ENCODE results near the gene PUS10. TPM values are rescaled to one million over a fixed set of nuclear protein-coding genes. Genes with fewer than 3 reads are reported as not detected.

Gene PUS10
- polyA plus RNA-seq, 3 donors = 2.0 to 3.0 (median 2.8) TPM

DNA sequence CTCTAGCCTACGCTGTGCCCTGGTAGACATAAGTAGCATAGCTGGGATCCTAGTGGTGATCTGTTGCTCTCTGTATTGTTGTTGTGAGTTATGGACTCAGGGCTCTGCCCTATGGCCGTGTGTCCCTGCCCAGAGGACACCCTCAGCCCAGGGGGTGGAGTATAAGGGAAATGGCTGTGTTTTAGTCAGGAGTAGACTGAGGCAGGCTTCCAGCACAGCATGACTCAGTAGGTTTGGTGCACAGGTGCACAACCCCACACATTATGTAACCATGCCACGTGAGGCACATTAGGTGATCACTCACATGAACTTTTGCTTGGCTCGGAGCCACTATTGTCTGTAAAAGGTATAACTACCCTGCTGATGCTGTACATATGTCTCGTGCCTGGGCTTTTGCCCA, 60.4 kb downstream of the PUS10 start:
- Histone ChIP-seq H3K9me3 (replicated peaks in 1 of 2; ENCODE audit: control insufficient read depth in 1 of 2, insufficient read depth in 1 of 2, low read length in 2 of 2) (no peaks in the 10 kb centered on the region), H3K27me3 (ENCODE audit: control insufficient read depth in 2 of 2, insufficient read depth in 2 of 2, low read length in 2 of 2) (no peaks in the 10 kb centered on the region), H3K4me1 (ENCODE audit: control insufficient read depth in 1 of 2, insufficient read depth in 2 of 2, low read length in 2 of 2) (peaks cover 7 to 10% of the 10 kb centered on the region in 2 donors), H3K4me3 (replicated peaks in 1 of 3; ENCODE audit: low read depth in 2 of 3, low read length in 3 of 3) (no peak overlapping the region), H3K36me3 (replicated peaks in 1 of 2; ENCODE audit: control insufficient read depth in 1 of 2, insufficient read depth in 2 of 2, low read length in 2 of 2) (peaks cover 0 to 20% of the 10 kb centered on the region in 2 donors), H3K4me2 (replicated peaks; ENCODE audit: extremely low read depth, low read length, poor library complexity, severe bottlenecking) (no peak overlapping the region), H3K79me2 (ENCODE audit: insufficient read depth, low read length) (no peaks in the 10 kb centered on the region), H4K20me1 (ENCODE audit: insufficient read depth, low read length) (no peaks in the 10 kb centered on the region), H2AFZ (ENCODE audit: insufficient read depth, low read depth, low read length, poor library complexity, severe bottlenecking) (no peak overlapping the region), H3K27ac (ENCODE audit: low read depth in 1 of 2, low read length in 2 of 2) (no peak overlapping the region), H3K9ac (ENCODE audit: insufficient read depth, low read length, poor library complexity, severe bottlenecking) (no peak overlapping the region)
- intact Hi-C loops (cut with micrococcal nuclease) = no loop called here
- peaks cover 10% of the 10 kb centered on the region for H3K4me1 Mint-ChIP-seq
- H3K27me3 Mint-ChIP-seq (ENCODE audit: low read depth in 3 of 3) = no peaks in the 10 kb centered on the region
- no peak overlapping the region for H3K27ac Mint-ChIP-seq
- no peak overlapping the region for H3K4me3 Mint-ChIP-seq
- DNase-seq = no peak
- 96% methylated on average over 4 of the region's 5 CpGs for WGBS (ENCODE audit: insufficient coverage)
- H3K9me3 Mint-ChIP-seq = no peaks in the 10 kb centered on the region
- H3K36me3 Mint-ChIP-seq = peaks cover 32 to 35% of the 10 kb centered on the region in 2 donors
- no peak for TF ChIP-seq CTCF (IDR thresholded peaks at IDR 0.05)

GRCh38 chr2:60957224-60957623, 60.8 kb downstream of the PUS10 start:
- WGBS (ENCODE audit: insufficient coverage) = 100% methylated on average over 8 of the region's 8 CpGs
- Histone ChIP-seq H3K4me1 (ENCODE audit: control insufficient read depth in 1 of 2, insufficient read depth in 2 of 2, low read length in 2 of 2) (peaks cover 7 to 10% of the 10 kb centered on the region in 2 donors), H3K36me3 (replicated peaks in 1 of 2; ENCODE audit: control insufficient read depth in 1 of 2, insufficient read depth in 2 of 2, low read length in 2 of 2) (peaks cover 0 to 22% of the 10 kb centered on the region in 2 donors), H3K79me2 (ENCODE audit: insufficient read depth, low read length) (no peaks in the 10 kb centered on the region), H3K4me3 (replicated peaks in 1 of 3; ENCODE audit: low read depth in 2 of 3, low read length in 3 of 3) (no peak overlapping the region), H3K27ac (ENCODE audit: low read depth in 1 of 2, low read length in 2 of 2) (no peak overlapping the region), H3K4me2 (replicated peaks; ENCODE audit: extremely low read depth, low read length, poor library complexity, severe bottlenecking) (no peak overlapping the region), H3K27me3 (ENCODE audit: control insufficient read depth in 2 of 2, insufficient read depth in 2 of 2, low read length in 2 of 2) (no peaks in the 10 kb centered on the region), H4K20me1 (ENCODE audit: insufficient read depth, low read length) (no peaks in the 10 kb centered on the region), H2AFZ (ENCODE audit: insufficient read depth, low read depth, low read length, poor library complexity, severe bottlenecking) (no peak overlapping the region), H3K9me3 (replicated peaks in 1 of 2; ENCODE audit: control insufficient read depth in 1 of 2, insufficient read depth in 1 of 2, low read length in 2 of 2) (no peaks in the 10 kb centered on the region), H3K9ac (ENCODE audit: insufficient read depth, low read length, poor library complexity, severe bottlenecking) (no peak overlapping the region)
- Mint-ChIP-seq H3K27ac (peak overlapping the region in 1 of 7 donors; percentile 27), H3K27me3 (ENCODE audit: low read depth in 3 of 3) (no peaks in the 10 kb centered on the region), H3K4me3 (no peak overlapping the region), H3K9me3 (no peaks in the 10 kb centered on the region), H3K36me3 (peaks cover 33 to 35% of the 10 kb centered on the region in 2 donors), H3K4me1 (peaks cover 10% of the 10 kb centered on the region)
- intact Hi-C loops (cut with micrococcal nuclease) = no loop called here
- TF ChIP-seq CTCF (IDR thresholded peaks at IDR 0.05) = no peak
- DNase-seq = no peak

Data from CD14-positive monocyte (primary cell).